Glomerular visceral epithelial cell (primary cell): ENCODE results near the gene TMEM184B.

Experiments
- DNase-seq: peaks from one replicate; pipeline ENCODE4 v3.0.0-alpha.2; 2016; ENCODE audit errors: extremely low spot score

TMEM184B gene

DNA sequence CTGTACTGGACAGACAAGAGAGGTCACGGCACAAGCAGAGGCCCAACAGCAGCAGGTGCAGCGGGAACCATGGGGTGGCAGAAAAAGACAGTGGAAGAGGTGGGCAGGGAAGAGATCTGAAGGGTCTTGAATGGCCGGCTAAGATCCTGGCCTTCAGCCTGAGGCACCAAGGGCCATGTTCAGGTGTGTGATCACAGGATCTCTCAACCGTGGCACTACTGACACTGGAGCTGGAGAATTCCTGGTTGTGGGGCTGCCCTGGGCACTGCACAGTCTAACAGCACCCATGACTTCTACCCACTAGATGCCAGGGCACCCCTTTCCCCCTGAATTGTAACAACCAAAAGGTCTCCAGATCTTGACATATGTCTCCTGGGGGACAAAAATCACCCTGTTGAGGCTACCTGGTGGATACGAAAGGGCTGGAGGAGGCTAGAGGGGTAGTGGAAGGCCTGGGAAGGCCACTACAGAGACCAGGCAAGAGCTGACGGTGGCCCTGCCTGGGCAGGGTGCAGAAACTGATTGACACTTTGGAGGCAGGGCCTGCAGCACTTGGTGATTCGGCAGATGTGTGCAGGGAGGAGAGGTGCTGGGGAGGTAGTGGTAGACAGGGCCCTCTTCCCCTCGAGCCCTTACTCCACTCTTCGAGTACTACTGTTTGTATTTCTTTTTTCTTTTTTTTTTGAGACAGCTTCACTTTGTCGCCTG lies 36.1 kb upstream of the TMEM184B start:
- no peak for DNase-seq

DNA sequence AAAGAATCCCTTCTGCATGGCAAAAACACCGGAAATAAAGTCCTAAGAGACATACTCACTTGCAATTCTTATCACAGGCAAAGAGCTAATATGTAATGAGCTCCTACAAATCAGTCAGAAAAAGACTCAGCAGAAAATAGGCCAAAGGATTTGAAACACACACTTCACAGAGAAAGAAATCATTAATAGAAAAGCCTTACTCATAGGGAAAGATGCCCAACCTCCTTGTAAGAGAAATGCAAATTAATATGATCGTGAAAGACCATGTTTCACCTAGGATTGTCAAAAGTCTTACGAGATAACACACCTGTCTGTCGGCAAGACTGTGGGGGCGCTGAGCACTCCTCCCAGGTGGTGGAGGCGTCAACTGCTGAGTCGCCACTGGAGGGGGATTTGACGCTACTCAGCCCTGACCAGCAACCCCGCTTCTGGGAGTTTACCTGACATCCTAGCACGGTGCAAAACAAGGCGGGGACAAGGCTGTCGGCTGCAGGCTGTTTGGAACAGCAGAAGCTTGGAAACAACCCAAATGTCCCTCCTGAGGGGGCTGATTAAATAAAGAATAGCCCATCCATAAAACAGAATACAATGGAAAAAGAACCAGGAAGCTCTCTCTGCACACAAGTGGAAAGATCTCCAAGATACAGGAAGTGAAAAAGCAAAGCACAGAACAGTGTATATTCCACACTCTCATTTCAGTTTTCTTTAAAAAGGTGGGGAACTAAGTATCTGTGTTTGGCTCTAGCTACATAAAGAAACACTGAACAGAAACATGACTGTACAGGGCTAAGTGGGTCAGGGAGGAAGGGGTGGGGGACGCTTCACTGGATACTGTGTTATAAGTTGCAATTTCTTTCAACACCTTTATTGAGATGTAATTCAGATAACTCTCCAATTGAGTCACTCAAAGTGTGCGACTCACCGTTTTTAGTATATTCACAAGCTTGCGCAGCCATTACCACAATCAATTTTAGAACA lies 33.0 kb upstream of the TMEM184B start:
- DNase-seq: peak; percentile 41

DNA sequence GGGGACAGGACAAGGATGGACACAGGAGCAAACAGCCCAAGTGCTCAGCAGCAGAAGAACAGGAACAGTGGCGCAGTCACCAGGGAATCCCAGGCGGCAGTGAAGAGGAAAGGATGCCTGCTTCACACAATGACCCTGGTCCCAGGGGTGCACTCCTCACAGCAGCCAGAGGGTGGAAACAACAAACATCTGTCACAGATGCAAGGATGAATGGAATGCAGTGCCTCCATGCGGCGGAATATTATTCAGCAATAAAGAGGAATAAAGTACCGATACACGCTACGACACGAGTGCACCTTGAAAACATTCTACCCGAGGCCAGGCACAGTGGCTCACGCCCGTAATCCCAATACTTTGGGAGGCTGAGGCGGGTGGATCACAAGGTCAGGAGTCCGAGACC lies 31.7 kb upstream of the TMEM184B start:
- DNase-seq: no peak

- DNase-seq: no peak
Observed at GRCh38 chr22:38303974-38304373, 31.2 kb upstream of the TMEM184B start.

DNA sequence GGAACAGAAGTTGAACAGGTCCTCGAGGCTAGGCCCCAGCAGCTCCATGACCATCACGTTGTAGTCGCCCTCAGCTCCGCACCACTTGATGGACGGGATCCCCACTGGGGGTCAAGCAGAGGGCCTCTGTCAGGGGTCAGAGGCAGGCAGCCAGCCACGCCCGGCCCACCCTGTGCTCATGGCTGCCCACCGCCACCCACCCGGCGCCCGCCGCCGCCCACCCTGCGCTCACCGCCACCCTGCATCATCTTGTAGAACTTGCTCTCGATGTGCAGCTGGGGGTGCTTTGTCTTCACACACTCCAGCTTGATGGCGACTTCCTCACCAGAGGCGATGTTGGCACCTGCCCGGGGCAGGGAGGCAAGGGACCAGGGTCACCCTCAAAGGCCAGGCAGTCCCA lies 30.1 kb upstream of the TMEM184B start:
- DNase-seq: no peak

DNA sequence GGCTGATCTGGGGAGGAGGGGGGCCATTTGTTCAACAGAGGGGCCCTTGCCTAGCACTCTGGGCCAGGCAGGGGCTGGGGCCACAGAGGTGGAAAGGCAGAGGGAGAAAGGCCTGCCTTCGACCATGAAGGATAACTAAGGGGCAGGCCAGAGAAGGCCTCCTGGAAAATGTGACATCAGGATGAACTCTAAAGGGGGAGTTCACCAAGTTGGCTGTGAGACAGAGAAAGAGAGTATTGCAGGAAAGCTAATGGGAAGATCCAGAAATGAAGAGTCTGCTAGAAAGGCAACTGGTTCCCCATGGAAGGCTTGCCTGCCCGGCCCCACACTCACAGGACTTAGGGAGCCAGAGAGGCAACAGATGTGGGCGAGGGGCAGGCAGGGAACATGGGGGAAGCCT lies 28.1 kb upstream of the TMEM184B start:
- DNase-seq: no peak

GRCh38 chr22:38300197-38300945 lies 27.6 kb upstream of the TMEM184B start:
- DNase-seq: no peak

DNA sequence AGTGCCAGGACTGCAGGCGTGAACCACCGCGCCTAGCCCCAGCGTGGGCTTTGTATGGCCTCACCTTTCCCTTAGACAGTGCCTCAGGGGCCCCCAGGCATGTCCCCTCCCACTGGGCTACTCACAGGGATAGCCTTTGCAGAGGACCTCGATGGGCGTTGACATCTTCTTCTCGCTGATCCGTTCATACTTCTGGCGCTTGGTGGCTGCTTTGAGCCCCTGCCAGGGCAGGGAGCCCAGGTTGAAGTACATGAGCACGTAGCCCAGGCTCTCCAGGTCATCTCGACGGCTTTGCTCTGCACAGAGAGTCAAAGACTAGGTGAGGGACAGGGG lies 26.9 kb upstream of the TMEM184B start:
- DNase-seq: no peak

- DNase-seq: peak; percentile 85
Observed at GRCh38 chr22:38298312-38299005, 25.6 kb upstream of the TMEM184B start.

GRCh38 chr22:38296372-38296771 lies 23.6 kb upstream of the TMEM184B start:
- DNase-seq: no peak

- no peak for DNase-seq
Observed at GRCh38 chr22:38295863-38296262, 23.1 kb upstream of the TMEM184B start.

GRCh38 chr22:38295339-38295738 lies 22.5 kb upstream of the TMEM184B start:
- no peak for DNase-seq

- no peak for DNase-seq
Observed at GRCh38 chr22:38294193-38294592, 21.4 kb upstream of the TMEM184B start.

GRCh38 chr22:38292694-38293093 lies 19.9 kb upstream of the TMEM184B start:
- no peak for DNase-seq

- DNase-seq: no peak
Observed at GRCh38 chr22:38291201-38291777, 18.5 kb upstream of the TMEM184B start.

DNA sequence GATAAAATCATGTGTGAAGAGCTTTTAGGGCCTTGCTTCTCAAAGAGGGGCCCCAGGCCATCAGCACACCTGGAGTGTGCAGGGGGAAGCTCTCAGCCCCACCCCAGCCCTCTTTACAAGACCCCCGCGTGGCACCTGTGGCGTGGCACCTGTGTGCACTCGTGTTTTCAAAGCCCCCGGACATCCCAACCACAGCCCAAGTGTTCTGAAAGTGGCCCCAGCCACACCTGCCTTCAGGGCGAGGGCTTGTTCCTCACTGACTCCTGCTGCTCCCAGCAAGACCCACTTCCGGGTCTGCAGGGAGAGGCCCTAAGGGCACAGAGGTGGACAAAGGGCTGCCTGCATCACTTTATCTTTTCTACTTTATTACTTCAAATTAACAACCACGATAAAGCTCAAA lies 17.5 kb upstream of the TMEM184B start:
- no peak for DNase-seq

GRCh38 chr22:38289583-38290082 lies 16.8 kb upstream of the TMEM184B start:
- no peak for DNase-seq

- DNase-seq: no peak
Observed at GRCh38 chr22:38286915-38287669, 14.3 kb upstream of the TMEM184B start.

DNA sequence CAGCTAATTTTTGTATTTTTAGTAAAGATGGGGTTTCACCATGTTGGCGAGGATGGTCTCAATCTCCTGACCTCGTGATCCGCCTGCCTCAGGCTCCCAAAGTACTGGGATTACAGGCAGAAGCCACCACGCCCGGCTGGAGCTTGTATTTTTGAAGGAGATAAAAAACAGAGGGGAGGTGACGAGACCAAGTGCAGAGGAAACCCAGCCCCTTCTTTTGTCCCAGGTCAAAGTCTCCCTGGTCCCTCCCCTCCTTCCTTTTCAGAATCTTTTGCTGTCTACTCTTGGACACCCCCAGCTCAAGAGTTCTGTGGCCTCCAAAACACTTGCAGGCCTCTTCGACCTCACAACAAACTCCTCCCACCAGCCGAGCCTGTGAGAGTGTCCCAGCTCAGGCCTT lies 12.2 kb upstream of the TMEM184B start:
- DNase-seq: no peak

- DNase-seq: no peak
Observed at GRCh38 chr22:38284042-38284402, 11.2 kb upstream of the TMEM184B start.

DNA sequence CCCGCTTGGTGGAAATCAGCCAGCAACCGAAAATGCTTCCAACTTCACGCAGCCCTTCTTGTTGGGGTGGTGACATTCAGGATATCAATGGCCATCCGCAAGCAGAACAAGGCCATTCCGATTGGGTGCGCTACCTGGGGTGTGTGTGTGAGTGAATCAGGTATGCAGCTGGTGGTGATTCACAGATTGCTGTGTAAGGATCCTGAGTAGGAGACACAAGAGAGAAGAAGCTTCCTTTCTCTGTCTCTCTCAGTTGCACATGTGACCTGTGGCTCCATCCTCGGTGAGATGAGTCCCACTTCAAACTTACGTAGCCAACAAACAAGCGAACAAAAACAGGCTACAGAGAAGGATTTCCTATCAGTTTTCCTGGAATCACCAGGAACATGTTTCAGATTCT lies 9.6 kb upstream of the TMEM184B start:
- no peak for DNase-seq
